Activated naive CD8-positive, alpha-beta T cell treated with anti-CD3 and anti-CD28 coated beads, Interleukin-2, amount 50 U/mL, for 24 hours (primary cell): ENCODE results near the gene ZNF649.
"Not testable (repeated sequence)": the region's sequence is repeated elsewhere in the genome, so short reads cannot be mapped to it uniquely, and the experiment has no call there.

Source experiments
- ATAC-seq: fragments of 150-1000 bp; cut with Tn5 transposase; one replicate; pipeline ENCODE4 v1.10.0; 2021
- DNase-seq: peaks from one replicate; pipeline ENCODE4 v3.0.0; 2021
- H3K27ac Mint-ChIP-seq: one replicate; pipeline ENCODE4 v1.8.0; 2021; ENCODE audit warnings: mild to moderate bottlenecking, mixed read lengths
- H3K27me3 Mint-ChIP-seq: one replicate; pipeline ENCODE4 v1.8.0; 2021; ENCODE audit warnings: mixed read lengths
- H3K36me3 Mint-ChIP-seq: one replicate; pipeline ENCODE4 v1.8.0; 2021; ENCODE audit warnings: low read depth, mixed read lengths
- H3K4me1 Mint-ChIP-seq: one replicate; pipeline ENCODE4 v1.8.0; 2021; ENCODE audit warnings: mixed read lengths
- H3K4me3 Mint-ChIP-seq: one replicate; pipeline ENCODE4 v1.8.0; 2021; ENCODE audit warnings: mild to moderate bottlenecking, moderate library complexity, mixed read lengths
- H3K9me3 Mint-ChIP-seq: one replicate; pipeline ENCODE4 v1.8.0; 2021; ENCODE audit warnings: mixed read lengths

The ZNF649 gene

GRCh38 chr19:51904331-51905165 lies at the start of gene ZNF649:
Gene ZNF649 (minus strand): TSS chr19:51905017. CDS start chr19:51900107, 4,910 bp downstream.
- Mint-ChIP-seq H3K4me1 (peaks cover 25% of the 10 kb centered on the region), H3K4me3 (peak within 1 kb of the TSS; percentile 98), H3K36me3 (peaks cover 87% of the 10 kb centered on the region), H3K9me3 (peaks cover 68% of the 10 kb centered on the region), H3K27me3 (peaks cover 18% of the 10 kb centered on the region), H3K27ac (peak within 1 kb of the TSS; percentile 97)
- ATAC-seq (peak; percentile 87), DNase-seq (peak; percentile 84)

GRCh38 chr19:51948975-51949374 lies 44.2 kb upstream of the ZNF649 start:
- Mint-ChIP-seq H3K36me3 (peaks cover 50% of the 10 kb centered on the region), H3K4me1 (no peaks in the 10 kb centered on the region), H3K27me3 (no peaks in the 10 kb centered on the region), H3K27ac (no peak overlapping the region), H3K4me3 (no peak overlapping the region), H3K9me3 (peaks cover 63% of the 10 kb centered on the region)
- no peak for ATAC-seq
- no peak for DNase-seq

GRCh38 chr19:51946602-51947001 lies 41.8 kb upstream of the ZNF649 start:
- peaks cover 76% of the 10 kb centered on the region for H3K9me3 Mint-ChIP-seq
- no peak for DNase-seq
- no peaks in the 10 kb centered on the region for H3K27me3 Mint-ChIP-seq

GRCh38 chr19:51944798-51945552 lies 40.2 kb upstream of the ZNF649 start:
- ATAC-seq, result no peak
- Mint-ChIP-seq H3K9me3 (peaks cover 81% of the 10 kb centered on the region), H3K27ac (no peak overlapping the region), H3K36me3 (peaks cover 75% of the 10 kb centered on the region), H3K4me1 (no peaks in the 10 kb centered on the region), H3K27me3 (no peaks in the 10 kb centered on the region), H3K4me3 (no peak overlapping the region)
- DNase-seq, result no peak

More at GRCh38 chr19:51946602-51947001, 41.8 kb upstream of the ZNF649 start:
- H3K4me3 Mint-ChIP-seq, result no peak overlapping the region
- ATAC-seq, result no peak
- no peaks in the 10 kb centered on the region for H3K4me1 Mint-ChIP-seq
- H3K36me3 Mint-ChIP-seq, result peaks cover 65% of the 10 kb centered on the region
- H3K27ac Mint-ChIP-seq, result no peak overlapping the region

- peaks cover 77% of the 10 kb centered on the region for H3K9me3 Mint-ChIP-seq
- no peaks in the 10 kb centered on the region for H3K4me1 Mint-ChIP-seq
- H3K27me3 Mint-ChIP-seq, result no peaks in the 10 kb centered on the region
- H3K4me3 Mint-ChIP-seq, result no peak overlapping the region
- DNase-seq (no peak), ATAC-seq (no peak)
- peaks cover 98% of the 10 kb centered on the region for H3K36me3 Mint-ChIP-seq
- H3K27ac Mint-ChIP-seq, result no peak overlapping the region
Observed at GRCh38 chr19:51938936-51939335, 34.1 kb upstream of the ZNF649 start.

- H3K4me3 Mint-ChIP-seq, result no peak overlapping the region
- DNase-seq (no peak), ATAC-seq (no peak)
- H3K9me3 Mint-ChIP-seq, result peaks cover 60% of the 10 kb centered on the region
- H3K4me1 Mint-ChIP-seq, result peaks cover 18% of the 10 kb centered on the region
- H3K27me3 Mint-ChIP-seq, result no peaks in the 10 kb centered on the region
- peaks cover 94% of the 10 kb centered on the region for H3K36me3 Mint-ChIP-seq
- H3K27ac Mint-ChIP-seq, result no peak overlapping the region
Observed at GRCh38 chr19:51931921-51932320, 27.1 kb upstream of the ZNF649 start.

GRCh38 chr19:51927859-51928258 lies 23.0 kb upstream of the ZNF649 start:
- Mint-ChIP-seq H3K4me3 (peak overlapping the region; percentile 99), H3K27ac (peak overlapping the region; percentile 95), H3K4me1 (peaks cover 27% of the 10 kb centered on the region), H3K36me3 (peaks cover 82% of the 10 kb centered on the region), H3K9me3 (peaks cover 73% of the 10 kb centered on the region), H3K27me3 (no peaks in the 10 kb centered on the region)
- ATAC-seq, result no peak
- DNase-seq, result no peak

GRCh38 chr19:51926784-51927741 lies 22.2 kb upstream of the ZNF649 start, which contains the start of gene ZNF613:
Gene ZNF613 (plus strand): TSS chr19:51927472. CDS start chr19:51936221, 8,749 bp downstream.
- peaks cover 27% of the 10 kb centered on the region for H3K4me1 Mint-ChIP-seq
- H3K4me3 Mint-ChIP-seq, result peak within 1 kb of the TSS; percentile 99
- H3K27me3 Mint-ChIP-seq, result no peaks in the 10 kb centered on the region
- peak within 1 kb of the TSS; percentile 95 for H3K27ac Mint-ChIP-seq
- H3K9me3 Mint-ChIP-seq, result peaks cover 78% of the 10 kb centered on the region
- ATAC-seq (peak; percentile 92), DNase-seq (peak; percentile 80)
- H3K36me3 Mint-ChIP-seq, result peaks cover 79% of the 10 kb centered on the region

- Mint-ChIP-seq H3K36me3 (peaks cover 79% of the 10 kb centered on the region), H3K27ac (peak overlapping the region; percentile 95), H3K4me3 (peak overlapping the region; percentile 99), H3K9me3 (peaks cover 80% of the 10 kb centered on the region), H3K27me3 (no peaks in the 10 kb centered on the region), H3K4me1 (peaks cover 27% of the 10 kb centered on the region)
- ATAC-seq, result peak; percentile 5
- no peak for DNase-seq
Observed at GRCh38 chr19:51926426-51926783, 21.6 kb upstream of the ZNF649 start.

- no peak overlapping the region for H3K27ac Mint-ChIP-seq
- H3K4me3 Mint-ChIP-seq, result no peak overlapping the region
- no peaks in the 10 kb centered on the region for H3K27me3 Mint-ChIP-seq
- H3K4me1 Mint-ChIP-seq, result peaks cover 10% of the 10 kb centered on the region
- H3K9me3 Mint-ChIP-seq, result peaks cover 81% of the 10 kb centered on the region
- H3K36me3 Mint-ChIP-seq, result peaks cover 56% of the 10 kb centered on the region
- peak; percentile 10 for DNase-seq
- no peak for ATAC-seq
Observed at GRCh38 chr19:51921949-51922348, 17.1 kb upstream of the ZNF649 start.

- H3K4me1 Mint-ChIP-seq, result no peaks in the 10 kb centered on the region
- no peak for ATAC-seq
Observed at GRCh38 chr19:51919606-51920005, 14.8 kb upstream of the ZNF649 start.

GRCh38 chr19:51916167-51916566 lies 11.3 kb upstream of the ZNF649 start:
- H3K4me1 Mint-ChIP-seq, result no peaks in the 10 kb centered on the region
- no peak overlapping the region for H3K27ac Mint-ChIP-seq
- ATAC-seq (no peak), DNase-seq (no peak)
- no peaks in the 10 kb centered on the region for H3K27me3 Mint-ChIP-seq
- no peak overlapping the region for H3K4me3 Mint-ChIP-seq
- peaks cover 72% of the 10 kb centered on the region for H3K9me3 Mint-ChIP-seq
- peaks cover 41% of the 10 kb centered on the region for H3K36me3 Mint-ChIP-seq

More at GRCh38 chr19:51919606-51920005, 14.8 kb upstream of the ZNF649 start:
- no peak overlapping the region for H3K27ac Mint-ChIP-seq
- no peak for DNase-seq
- peaks cover 77% of the 10 kb centered on the region for H3K9me3 Mint-ChIP-seq
- H3K27me3 Mint-ChIP-seq, result no peaks in the 10 kb centered on the region
- H3K36me3 Mint-ChIP-seq, result peaks cover 55% of the 10 kb centered on the region
- no peak overlapping the region for H3K4me3 Mint-ChIP-seq

GRCh38 chr19:51915324-51915867 lies 10.6 kb upstream of the ZNF649 start:
- DNase-seq, result no peak
- Mint-ChIP-seq H3K27ac (no peak overlapping the region), H3K27me3 (peaks cover 2% of the 10 kb centered on the region), H3K4me1 (no peaks in the 10 kb centered on the region), H3K9me3 (peaks cover 67% of the 10 kb centered on the region), H3K36me3 (peaks cover 40% of the 10 kb centered on the region), H3K4me3 (no peak overlapping the region)
- no peak for ATAC-seq

GRCh38 chr19:51907981-51908380 lies 3.2 kb upstream of the ZNF649 start:
- Mint-ChIP-seq H3K27me3 (peaks cover 23% of the 10 kb centered on the region), H3K4me1 (peaks cover 20% of the 10 kb centered on the region), H3K9me3 (peaks cover 65% of the 10 kb centered on the region), H3K36me3 (peaks cover 67% of the 10 kb centered on the region)
- not testable (repeated sequence) for DNase-seq, H3K4me3 Mint-ChIP-seq, ATAC-seq, H3K27ac Mint-ChIP-seq
